ENCODE measurements around the gene AZU1.
"Not testable (repeated sequence)": the region's sequence is repeated elsewhere in the genome, so short reads cannot be mapped to it uniquely, and the experiment has no call there.

Gene AZU1

DNA sequence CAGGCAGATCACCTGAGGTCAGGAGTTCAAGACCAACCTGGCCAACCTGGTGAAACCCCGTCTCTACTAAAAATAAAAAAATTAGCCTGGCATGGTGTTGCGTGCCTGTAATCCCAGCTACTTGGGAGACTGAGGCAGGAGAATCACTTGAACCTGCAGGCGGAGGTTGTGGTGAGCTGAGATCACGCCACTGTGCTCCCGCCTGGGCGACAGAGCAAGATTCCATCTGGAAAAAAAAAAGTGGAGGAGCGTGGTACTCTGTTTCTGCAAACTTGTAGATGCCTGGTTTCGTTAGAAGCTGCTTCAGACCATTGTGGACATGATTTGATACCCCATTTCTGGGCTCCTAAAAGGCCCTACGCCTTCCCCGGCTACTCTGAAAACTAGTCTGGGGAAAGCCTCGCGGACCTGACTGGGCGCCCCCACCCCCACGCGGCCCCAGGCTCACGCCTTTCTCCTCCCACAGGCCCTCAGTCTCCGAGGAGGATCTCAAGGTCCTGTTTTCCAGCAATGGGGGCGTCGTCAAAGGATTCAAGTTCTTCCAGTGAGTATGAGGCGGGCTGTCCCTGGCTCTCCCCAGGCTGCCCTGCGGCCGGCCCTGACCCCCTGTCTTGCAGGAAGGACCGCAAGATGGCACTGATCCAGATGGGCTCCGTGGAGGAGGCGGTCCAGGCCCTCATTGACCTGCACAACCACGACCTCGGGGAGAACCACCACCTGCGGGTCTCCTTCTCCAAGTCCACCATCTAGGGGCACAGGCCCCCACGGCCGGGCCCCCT is 17.4 kb upstream of the AZU1 start:
- DNase-seq (ENCODE audit: low read depth, low spot score), result no peak

DNA sequence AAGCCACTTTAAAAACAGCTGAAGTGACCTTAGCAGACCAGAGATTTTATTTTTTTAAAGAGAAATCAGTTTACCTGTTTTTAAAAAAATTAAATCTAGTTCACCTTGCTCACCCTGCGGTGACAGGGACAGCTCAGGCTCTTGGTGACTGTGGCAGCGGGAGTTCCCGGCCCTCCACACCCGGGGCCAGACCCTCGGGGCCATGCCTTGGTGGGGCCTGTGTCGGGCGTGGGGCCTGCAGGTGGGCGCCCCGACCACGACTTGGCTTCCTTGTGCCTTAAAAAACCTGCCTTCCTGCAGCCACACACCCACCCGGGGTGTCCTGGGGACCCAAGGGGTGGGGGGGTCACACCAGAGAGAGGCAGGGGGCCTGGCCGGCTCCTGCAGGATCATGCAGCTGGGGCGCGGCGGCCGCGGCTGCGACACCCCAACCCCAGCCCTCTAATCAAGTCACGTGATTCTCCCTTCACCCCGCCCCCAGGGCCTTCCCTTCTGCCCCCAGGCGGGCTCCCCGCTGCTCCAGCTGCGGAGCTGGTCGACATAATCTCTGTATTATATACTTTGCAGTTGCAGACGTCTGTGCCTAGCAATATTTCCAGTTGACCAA is 16.7 kb upstream of the AZU1 start:
- no peak for DNase-seq (ENCODE audit: low read depth, low spot score)

GRCh38 chr19:811506-812048 is 16.1 kb upstream of the AZU1 start:
- DNase-seq (ENCODE audit: low read depth, low spot score), result no peak

DNA sequence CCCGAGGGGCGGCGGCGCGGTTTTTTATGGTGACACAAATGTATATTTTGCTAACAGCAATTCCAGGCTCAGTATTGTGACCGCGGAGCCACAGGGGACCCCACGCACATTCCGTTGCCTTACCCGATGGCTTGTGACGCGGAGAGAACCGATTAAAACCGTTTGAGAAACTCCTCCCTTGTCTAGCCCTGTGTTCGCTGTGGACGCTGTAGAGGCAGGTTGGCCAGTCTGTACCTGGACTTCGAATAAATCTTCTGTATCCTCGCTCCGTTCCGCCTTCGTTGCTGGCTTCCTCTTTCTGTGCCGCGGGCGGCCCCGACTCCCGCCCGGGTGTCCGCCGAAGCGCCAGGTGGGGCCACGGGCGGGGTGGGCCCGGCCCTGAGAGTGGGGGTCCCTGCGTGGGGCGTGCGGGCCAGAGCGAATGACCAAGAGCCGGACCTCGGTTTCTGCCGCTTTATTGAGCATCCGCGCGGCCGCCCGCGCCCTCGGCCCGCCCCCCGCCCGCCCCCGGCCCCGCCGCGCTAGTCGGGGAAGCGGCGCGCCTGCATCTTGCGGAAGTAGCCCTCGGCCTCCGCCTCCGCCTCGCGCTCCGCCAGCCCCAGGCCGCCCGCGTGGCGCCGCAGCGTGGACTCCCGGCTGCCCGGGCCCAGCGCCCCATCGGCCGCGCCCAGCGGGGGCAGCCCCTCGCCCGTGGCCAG is 15.4 kb upstream of the AZU1 start:
- DNase-seq (ENCODE audit: low read depth, low spot score), result no peak

- no peak for DNase-seq (ENCODE audit: low read depth, low spot score)
These were observed 14.9 kb upstream of the AZU1 start for GRCh38 chr19:812747-813218.

DNA sequence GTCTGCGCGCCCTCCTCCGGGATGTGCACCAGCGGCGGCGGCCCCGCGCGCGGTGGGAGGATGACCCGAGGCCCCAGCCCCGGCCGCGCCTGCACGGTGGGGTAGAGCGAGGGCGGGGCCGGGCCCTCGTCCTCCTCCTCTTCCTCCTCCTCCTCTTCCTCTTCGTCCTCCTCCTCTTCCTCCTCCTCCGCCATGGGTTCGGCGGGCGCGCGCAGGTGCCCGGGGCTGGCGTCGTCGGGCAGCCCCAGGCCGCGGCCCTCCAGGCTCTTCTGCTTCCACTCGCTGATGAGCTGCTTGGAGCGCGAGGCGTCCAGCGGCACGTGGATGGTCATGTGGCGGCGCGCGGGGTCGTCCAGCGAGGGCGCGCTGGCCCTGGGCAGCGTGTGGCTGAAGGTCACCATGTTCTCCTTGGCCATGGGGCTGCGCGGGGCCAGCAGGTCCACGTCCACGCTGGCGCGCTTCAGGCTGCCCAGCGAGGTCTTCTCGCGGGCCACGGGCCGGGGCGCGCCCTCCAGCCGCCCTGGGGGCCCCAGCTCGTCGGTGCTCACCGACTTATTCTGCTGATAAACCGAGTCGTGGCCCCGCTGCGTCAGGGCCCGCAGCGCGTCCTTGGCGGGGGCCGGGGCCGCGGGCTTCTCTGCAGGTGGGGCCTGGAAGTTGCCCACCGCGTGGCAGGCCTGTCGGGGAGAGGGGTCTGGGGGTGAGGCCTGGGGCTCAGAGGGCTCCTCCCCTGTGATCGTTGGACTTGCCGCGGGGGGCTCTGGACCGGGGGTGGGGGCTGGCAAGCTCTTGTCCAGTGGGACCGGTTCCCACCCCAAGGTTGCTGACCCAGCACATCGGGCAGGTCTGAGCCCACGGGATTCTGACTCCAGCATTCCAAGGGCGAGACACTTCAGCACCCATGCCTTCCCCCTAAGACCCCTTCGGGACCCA is 14.2 kb upstream of the AZU1 start:
- no peak for DNase-seq (ENCODE audit: low read depth, low spot score)

GRCh38 chr19:814152-815078 is 13.2 kb upstream of the AZU1 start:
- DNase-seq (ENCODE audit: low read depth, low spot score), result no peak

- DNase-seq (ENCODE audit: low read depth, low spot score), result no peak
These were observed 12.4 kb upstream of the AZU1 start for GRCh38 chr19:815079-815774.

- no peak for DNase-seq (ENCODE audit: low read depth, low spot score)
These were observed 11.7 kb upstream of the AZU1 start for GRCh38 chr19:815775-816499.

DNA sequence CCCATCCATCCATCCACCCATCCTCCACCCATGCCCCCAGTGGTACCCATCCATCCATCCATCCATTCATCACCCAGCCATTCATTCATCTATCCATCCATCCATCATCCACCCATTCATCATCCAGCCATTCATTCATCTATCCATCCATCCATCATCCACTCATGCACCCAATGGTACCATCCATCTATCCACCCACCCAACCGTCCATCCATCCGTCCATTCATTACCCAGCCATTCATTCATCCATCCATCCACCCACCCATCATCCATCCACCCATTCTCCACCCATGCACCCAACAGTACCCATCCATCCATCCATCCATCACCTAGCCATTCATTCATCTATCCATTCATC is 11.2 kb upstream of the AZU1 start:
- DNase-seq (ENCODE audit: low read depth, low spot score), result no peak

- not testable (repeated sequence) for DNase-seq (ENCODE audit: low read depth, low spot score)
These were observed 7.4 kb upstream of the AZU1 start for GRCh38 chr19:820212-820611.

DNA sequence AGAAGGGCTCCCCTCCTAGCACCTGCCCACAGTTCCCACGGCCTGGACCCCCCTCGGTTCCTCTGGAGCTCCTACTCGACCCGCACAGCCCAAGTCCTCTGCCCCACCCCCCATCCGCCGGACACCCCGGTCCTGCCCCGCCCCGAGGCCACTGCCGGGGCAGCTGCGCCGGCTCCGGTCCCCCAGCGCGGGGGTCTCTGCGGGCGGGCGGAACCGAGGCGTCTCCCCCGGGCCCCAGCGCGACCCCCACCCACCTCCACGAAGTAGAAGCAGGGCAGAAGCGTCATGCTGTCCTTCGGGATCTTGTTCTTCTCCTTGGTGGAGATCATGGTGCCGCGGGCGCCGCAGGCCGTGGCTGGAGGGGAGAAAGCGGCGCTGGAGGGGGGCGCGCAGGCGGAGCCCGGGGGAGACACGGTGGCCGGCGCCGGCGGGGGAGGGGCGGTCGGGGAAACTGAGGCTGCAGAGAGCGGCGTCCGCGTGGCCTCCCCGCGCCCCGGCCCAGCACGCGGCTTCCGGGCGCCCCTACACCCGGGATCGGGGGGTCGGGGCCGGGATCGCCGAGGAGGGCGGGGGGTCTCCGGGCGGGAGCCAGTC is 6.3 kb upstream of the AZU1 start:
- DNase-seq (ENCODE audit: low read depth, low spot score), result no peak

DNA sequence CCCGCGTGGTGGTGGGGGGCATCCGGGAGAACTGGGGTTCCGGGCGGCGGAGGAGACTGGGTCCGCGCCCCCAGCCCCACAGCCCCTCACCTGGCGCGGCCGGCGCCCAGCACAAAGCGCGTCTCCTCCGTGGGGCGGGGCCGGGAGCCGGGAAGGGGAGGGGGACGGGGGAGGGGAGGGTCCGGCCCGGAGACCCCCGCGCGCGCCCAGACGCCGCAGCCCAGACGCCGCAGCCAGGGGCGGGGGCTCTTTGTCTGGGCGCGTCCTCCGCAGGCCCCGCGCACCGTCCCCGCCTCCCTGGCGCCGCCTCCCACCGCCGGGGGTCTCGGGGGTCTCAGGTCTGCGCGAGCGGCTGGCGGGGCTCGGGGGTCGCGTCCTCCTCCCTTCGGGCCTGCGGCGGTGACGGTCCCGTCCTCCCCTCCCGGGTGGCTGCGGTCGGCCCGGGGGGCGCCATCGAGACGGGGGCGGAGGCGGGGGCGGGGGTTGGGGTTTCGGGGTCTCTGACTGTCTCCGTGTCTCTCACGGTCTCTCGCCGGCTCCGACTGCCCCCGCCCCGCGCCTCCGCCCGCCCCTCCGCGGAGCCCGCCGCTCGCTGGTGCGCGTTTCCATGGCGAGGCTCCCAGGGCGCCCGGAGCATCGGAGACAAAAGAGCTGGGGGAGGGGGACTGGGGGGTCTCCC is 5.7 kb upstream of the AZU1 start, which contains the start of gene PLPPR3:
Gene PLPPR3 (minus strand): TSS at position 131 of the 679 bp plus-strand sequence. CDS start 396 bp downstream, outside the sequence.
- DNase-seq (ENCODE audit: low read depth, low spot score), result no peak

GRCh38 chr19:823565-824121 is 4.0 kb upstream of the AZU1 start:
- no peak for DNase-seq (ENCODE audit: low read depth, low spot score)

DNA sequence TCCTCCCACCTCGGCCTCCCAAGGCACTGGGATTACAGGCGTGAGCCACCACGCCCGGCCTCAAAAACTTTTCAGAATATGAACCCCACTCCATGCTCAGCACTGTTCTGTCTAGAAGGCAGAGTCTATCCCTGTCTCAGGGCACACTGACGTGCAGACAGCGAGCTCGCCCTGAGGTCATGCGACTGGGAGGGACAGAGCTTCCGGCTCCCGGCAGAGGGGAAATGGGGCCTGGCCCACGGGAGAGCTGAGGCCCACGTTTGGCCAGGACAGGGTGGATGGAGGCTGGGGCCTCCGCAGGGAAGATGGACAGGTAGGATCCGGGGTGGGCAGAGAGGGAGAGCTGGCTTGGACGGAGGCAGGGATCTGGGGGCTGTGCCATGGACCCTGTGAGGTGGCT is 2.8 kb upstream of the AZU1 start:
- no peak for DNase-seq (ENCODE audit: low read depth, low spot score)

GRCh38 chr19:825897-826644 is 1.6 kb upstream of the AZU1 start:
- no peak for DNase-seq (ENCODE audit: low read depth, low spot score)

GRCh38 chr19:827314-827709 is 325 bp upstream of the AZU1 start:
- DNase-seq (ENCODE audit: low read depth, low spot score), result no peak
